Measurements from ENCODE around the gene RNF223.
"Not testable (repeated sequence)": the region's sequence is repeated elsewhere in the genome, so short reads cannot be mapped to it uniquely, and the experiment has no call there.

The RNF223 gene

DNA sequence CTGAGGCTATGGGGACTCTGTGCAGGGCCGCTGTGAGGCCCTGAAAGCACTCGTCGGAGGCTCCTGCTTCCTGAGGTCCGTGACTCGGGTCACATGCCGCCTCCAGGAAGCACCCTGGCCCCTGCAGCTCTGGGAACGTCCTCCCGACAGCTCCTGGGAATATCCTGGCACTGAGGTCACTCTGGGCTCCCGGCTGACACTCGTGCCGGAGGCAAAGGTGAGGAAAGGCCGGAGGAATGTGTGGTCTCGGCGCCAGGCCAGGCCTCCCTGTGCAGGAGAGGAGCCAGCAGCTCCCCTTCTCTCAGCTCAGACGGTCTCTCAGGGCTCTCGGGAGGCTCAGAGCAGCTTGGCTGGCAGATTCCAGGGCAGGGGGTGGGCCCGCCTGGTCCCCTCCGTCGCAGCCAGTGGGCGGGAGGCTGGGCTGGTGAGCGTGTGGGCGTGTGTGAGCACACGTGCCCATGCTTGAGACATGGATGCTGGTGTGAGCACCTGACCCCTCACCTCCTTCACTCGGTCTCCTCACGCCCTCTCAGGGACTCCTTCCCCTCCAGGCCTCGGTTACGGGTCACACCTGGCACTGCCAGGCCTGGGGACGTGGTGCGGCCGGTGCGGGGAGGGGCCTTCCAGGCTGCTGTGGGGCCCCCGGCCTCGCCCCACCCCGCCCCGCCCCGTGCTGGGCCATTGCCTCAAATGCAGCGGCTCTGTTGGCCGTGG, 5.5 kb upstream of the RNF223 start:
- Histone ChIP-seq H3K79me2 (ENCODE audit: insufficient read depth, low read depth) (no peaks in the 10 kb centered on the region), H3K4me3 (IDR thresholded peaks at IDR 0.05; ENCODE audit: insufficient read depth, low read depth, low read length) (no peak overlapping the region), H3K9ac (no peak overlapping the region; the same call in 1 of the 2 replicates), H3K27me3 (ENCODE audit: insufficient read depth, low read depth) (peaks cover 9% of the 10 kb centered on the region), H3K36me3 (ENCODE audit: insufficient read depth) (no peaks in the 10 kb centered on the region), H3K4me1 (ENCODE audit: low read depth, poor library complexity, severe bottlenecking) (peaks cover 14% of the 10 kb centered on the region), H4K20me1 (ENCODE audit: insufficient read depth) (no peaks in the 10 kb centered on the region), H2AFZ (ENCODE audit: low read depth) (peak overlapping the region; percentile 42; the same call in 1 of the 2 replicates), H3K27ac (no peak overlapping the region), H3K4me2 (peak overlapping the region; percentile 96)
- TF ChIP-seq, protein P1, sequence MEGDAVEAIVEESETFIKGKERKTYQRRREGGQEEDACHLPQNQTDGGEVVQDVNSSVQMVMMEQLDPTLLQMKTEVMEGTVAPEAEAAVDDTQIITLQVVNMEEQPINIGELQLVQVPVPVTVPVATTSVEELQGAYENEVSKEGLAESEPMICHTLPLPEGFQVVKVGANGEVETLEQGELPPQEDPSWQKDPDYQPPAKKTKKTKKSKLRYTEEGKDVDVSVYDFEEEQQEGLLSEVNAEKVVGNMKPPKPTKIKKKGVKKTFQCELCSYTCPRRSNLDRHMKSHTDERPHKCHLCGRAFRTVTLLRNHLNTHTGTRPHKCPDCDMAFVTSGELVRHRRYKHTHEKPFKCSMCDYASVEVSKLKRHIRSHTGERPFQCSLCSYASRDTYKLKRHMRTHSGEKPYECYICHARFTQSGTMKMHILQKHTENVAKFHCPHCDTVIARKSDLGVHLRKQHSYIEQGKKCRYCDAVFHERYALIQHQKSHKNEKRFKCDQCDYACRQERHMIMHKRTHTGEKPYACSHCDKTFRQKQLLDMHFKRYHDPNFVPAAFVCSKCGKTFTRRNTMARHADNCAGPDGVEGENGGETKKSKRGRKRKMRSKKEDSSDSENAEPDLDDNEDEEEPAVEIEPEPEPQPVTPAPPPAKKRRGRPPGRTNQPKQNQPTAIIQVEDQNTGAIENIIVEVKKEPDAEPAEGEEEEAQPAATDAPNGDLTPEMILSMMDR (conservative IDR thresholded peaks at IDR 0.05; ENCODE audit: low read depth, low read length), result no peak

- H3K9ac ChIP-seq; H2AFZ ChIP-seq (ENCODE audit: low read depth); H3K79me2 ChIP-seq (ENCODE audit: insufficient read depth, low read depth); H4K20me1 ChIP-seq (ENCODE audit: insufficient read depth); H3K4me2 ChIP-seq; H3K36me3 ChIP-seq (ENCODE audit: insufficient read depth); H3K27ac ChIP-seq; H3K4me3 ChIP-seq (IDR thresholded peaks at IDR 0.05; ENCODE audit: insufficient read depth, low read depth, low read length): not testable (repeated sequence)
- Histone ChIP-seq H3K27me3 (ENCODE audit: insufficient read depth, low read depth) (peaks cover 29% of the 10 kb centered on the region), H3K4me1 (ENCODE audit: low read depth, poor library complexity, severe bottlenecking) (peaks cover 25% of the 10 kb centered on the region)
These were observed 3.3 kb upstream of the RNF223 start for GRCh38 chr1:1077396-1077795.

DNA sequence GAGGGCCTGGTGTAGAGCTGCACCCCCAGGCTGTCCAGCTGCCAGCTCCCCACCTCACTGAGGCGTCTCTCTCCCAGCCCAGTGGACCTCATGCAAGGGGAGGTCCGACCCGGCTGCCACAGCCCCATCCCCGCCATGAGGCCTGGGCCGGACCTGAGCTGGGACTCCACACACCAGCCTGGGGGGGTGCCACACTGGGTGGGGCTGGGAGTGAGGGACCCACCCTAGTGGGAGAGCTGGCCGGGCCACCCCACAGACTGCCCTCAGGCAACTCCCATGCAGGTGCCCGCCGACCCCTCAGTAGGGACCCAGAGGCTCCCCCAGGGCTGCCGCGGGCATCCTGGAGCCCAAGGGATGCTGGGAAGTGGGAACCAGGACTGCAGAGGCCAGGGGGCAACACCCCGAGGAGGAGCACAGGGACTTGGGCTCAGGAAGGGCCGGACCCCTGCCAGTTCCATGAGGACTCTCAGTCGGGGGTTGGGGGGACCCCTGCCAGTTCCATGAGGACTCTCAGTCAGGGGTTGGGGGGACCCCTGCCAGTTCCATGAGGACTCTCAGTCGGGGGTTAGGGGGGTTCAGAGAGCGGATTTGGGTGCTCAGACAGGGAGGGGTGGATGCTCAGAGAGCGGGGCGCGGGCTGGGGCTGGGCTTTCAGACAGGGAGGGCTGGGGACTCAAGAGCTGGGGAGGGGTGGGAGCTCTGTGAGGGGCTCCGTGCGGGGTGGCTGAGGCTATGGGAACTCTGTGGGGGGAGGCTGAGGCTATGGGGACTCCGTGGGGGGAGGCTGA, 1.2 kb upstream of the RNF223 start:
- H3K79me2 ChIP-seq (ENCODE audit: insufficient read depth, low read depth), result no peaks in the 10 kb centered on the region
- H3K27me3 ChIP-seq (ENCODE audit: insufficient read depth, low read depth), result peaks cover 45% of the 10 kb centered on the region

DNA sequence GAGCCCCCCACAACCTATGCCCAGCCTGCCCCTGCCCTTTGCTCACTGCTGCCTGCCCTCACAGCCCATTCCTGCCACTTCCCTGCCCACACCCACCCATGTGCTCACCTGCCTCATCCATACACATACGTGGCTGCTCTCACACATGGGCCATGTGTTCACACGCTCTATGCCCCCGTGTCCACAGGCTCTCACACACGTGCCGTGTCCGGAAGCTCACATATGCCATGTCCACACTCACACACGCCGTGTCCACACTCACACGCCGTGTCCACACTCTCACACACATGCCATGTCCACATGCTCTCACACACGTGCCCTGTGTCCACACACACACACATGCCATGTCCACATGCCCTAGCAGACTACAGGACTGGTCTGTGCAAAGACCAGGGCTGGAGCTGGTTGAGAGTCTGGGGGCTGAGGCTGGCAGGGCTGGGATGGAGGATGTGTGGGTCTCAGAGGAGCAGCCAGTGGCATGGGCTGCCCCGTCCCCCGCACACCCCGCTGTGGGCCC, 583 bp upstream of the RNF223 start:
- Histone ChIP-seq H3K4me3 (IDR thresholded peaks at IDR 0.05; ENCODE audit: insufficient read depth, low read depth, low read length) (no peak overlapping the region), H2AFZ (ENCODE audit: low read depth) (no peak overlapping the region), H3K36me3 (ENCODE audit: insufficient read depth) (no peaks in the 10 kb centered on the region), H4K20me1 (ENCODE audit: insufficient read depth) (no peaks in the 10 kb centered on the region), H3K4me2 (peak overlapping the region; percentile 66; the same call in 1 of the 2 replicates), H3K27me3 (ENCODE audit: insufficient read depth, low read depth) (peaks cover 45% of the 10 kb centered on the region), H3K27ac (no peak overlapping the region), H3K4me1 (ENCODE audit: low read depth, poor library complexity, severe bottlenecking) (peaks cover 20% of the 10 kb centered on the region), H3K79me2 (ENCODE audit: insufficient read depth, low read depth) (no peaks in the 10 kb centered on the region), H3K9ac (no peak overlapping the region)
- TF ChIP-seq, protein P1 (conservative IDR thresholded peaks at IDR 0.05; ENCODE audit: low read depth, low read length), result no peak

More for the DNA sequence above, 1.2 kb upstream of the RNF223 start:
- Histone ChIP-seq H3K27ac (no peak overlapping the region), H3K4me2 (no peak overlapping the region), H2AFZ (ENCODE audit: low read depth) (no peak overlapping the region), H3K4me1 (ENCODE audit: low read depth, poor library complexity, severe bottlenecking) (peaks cover 24% of the 10 kb centered on the region), H3K36me3 (ENCODE audit: insufficient read depth) (no peaks in the 10 kb centered on the region), H3K9ac (no peak overlapping the region), H4K20me1 (ENCODE audit: insufficient read depth) (no peaks in the 10 kb centered on the region), H3K4me3 (IDR thresholded peaks at IDR 0.05; ENCODE audit: insufficient read depth, low read depth, low read length) (no peak overlapping the region)
- TF ChIP-seq, protein P1 (conservative IDR thresholded peaks at IDR 0.05; ENCODE audit: low read depth, low read length), result no peak
